ENCODE measurements around the gene MRPL58. TPM values are rescaled to one million over a fixed set of nuclear protein-coding genes. Genes with fewer than 3 reads are reported as not detected.

The MRPL58 gene
- total and polyA plus RNA-seq, 2 of the 8 experiments (the other 6 are each of a cell fraction or from before 2014, with no cell fraction given) = 43.6 to 49.1 TPM

DNA sequence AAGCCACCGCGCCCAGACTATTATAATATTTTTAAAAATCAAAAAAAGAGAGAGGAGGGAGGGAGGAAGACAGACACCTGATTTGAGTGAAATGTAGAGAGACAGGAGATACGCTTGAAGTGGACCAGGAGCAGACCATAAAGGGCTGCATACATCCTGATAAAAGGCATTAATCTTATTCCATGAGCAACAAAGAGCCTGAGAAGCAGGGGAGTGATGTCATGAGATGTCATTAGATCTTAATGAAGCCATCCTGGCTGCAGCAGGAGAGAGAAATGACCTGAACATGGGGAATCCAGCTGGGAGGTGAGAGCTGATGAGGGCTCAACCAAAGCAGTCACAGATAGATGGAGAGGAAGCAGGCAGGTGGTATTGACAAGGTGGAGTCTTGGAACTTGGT, 34.7 kb upstream of the MRPL58 start:
- Histone ChIP-seq H3K4ac (replicated peaks; ENCODE audit: insufficient read length, low read depth, low read length) (no peak overlapping the region), H3K4me3 (ENCODE audit: extremely low read depth in 1 of 4, insufficient read depth in 2 of 4, low read depth in 3 of 4, low read length in 4 of 4) (no peak overlapping the region), H3K23me2 (ENCODE audit: low read depth, low read length) (peaks cover 12% of the 10 kb centered on the region; the same call in 1 of the 2 replicates), H3K56ac (replicated peaks; ENCODE audit: insufficient read length, low read depth, low read length) (no peak overlapping the region), H4K91ac (replicated peaks; ENCODE audit: insufficient read length, low read length) (no peak overlapping the region), H4K20me1 (replicated peaks in 1 of 2; ENCODE audit: control insufficient read depth in 1 of 2, insufficient read depth in 2 of 2, low read length in 2 of 2) (no peaks in the 10 kb centered on the region), H2BK12ac (ENCODE audit: low read depth, low read length) (no peak overlapping the region), H3K14ac (ENCODE audit: insufficient read length) (no peak overlapping the region), H2AK5ac (ENCODE audit: low read depth, low read length) (no peak overlapping the region), H2BK5ac (ENCODE audit: low read depth, low read length) (no peak overlapping the region), H3K79me1 (ENCODE audit: low read depth, low read length) (no peaks in the 10 kb centered on the region; the same call in 1 of the 2 replicates), H3K9ac (replicated peaks in 1 of 4; ENCODE audit: extremely low read depth in 1 of 4, low read depth in 3 of 4, low read length in 3 of 4) (no peak overlapping the region), H2BK120ac (replicated peaks; ENCODE audit: low read depth, low read length) (no peak overlapping the region), H2BK15ac (ENCODE audit: low read length) (no peak overlapping the region), H3K27me3 (replicated peaks in 1 of 4; ENCODE audit: control insufficient read depth in 3 of 4, extremely low read depth in 1 of 4, insufficient read depth in 3 of 4, low read length in 3 of 4) (peaks cover 10 to 26% (median 23%) of the 10 kb centered on the region in 4 experiments), H2AFZ (ENCODE audit: low read length) (no peak overlapping the region), H3K4me1 (replicated peaks in 1 of 4; ENCODE audit: control insufficient read depth in 3 of 4, insufficient read depth in 4 of 4, low read length in 3 of 4) (peaks cover 4 to 8% (median 7%) of the 10 kb centered on the region in 4 experiments), H3K79me2 (ENCODE audit: control insufficient read depth in 1 of 2, insufficient read depth in 2 of 2, low read length in 2 of 2) (no peaks in the 10 kb centered on the region), H3K27ac (ENCODE audit: low read depth, low read length) (no peak overlapping the region), H3K9me3 (ENCODE audit: insufficient read depth in 2 of 2, low read depth in 1 of 2, low read length in 1 of 2) (no peaks in the 10 kb centered on the region), H3K23ac (ENCODE audit: insufficient read length) (no peak overlapping the region), H3K36me3 (ENCODE audit: control insufficient read depth in 2 of 4, insufficient read depth in 4 of 4, low read length in 3 of 4) (no peaks in the 10 kb centered on the region), H4K5ac (ENCODE audit: insufficient read length, low read depth, low read length) (no peak overlapping the region), H2BK20ac (ENCODE audit: low read length) (no peak overlapping the region), H3K18ac (ENCODE audit: extremely low read depth, low read length) (no peak overlapping the region), H4K8ac (ENCODE audit: extremely low read depth, insufficient read depth, low read length) (no peak overlapping the region), H3K4me2 (ENCODE audit: insufficient read depth in 1 of 2, low read depth in 2 of 2, low read length in 2 of 2) (no peak overlapping the region)
- POLR2A ChIA-PET (ENCODE audit: partially characterized antibody) = interaction anchor here (0.8 to 1.5 kb wide), 2 partner anchors 9 to 14 kb away, joined by 3 to 5 read pairs; partner anchors contain the start of gene CDR2L
- no peak for DNase-seq (ENCODE audit: low read depth in 1 of 2, low spot score in 2 of 2)
- no peak for FAIRE-seq
- CTCF ChIA-PET (ENCODE audit: partially characterized antibody) = interaction anchor here (0.6 to 5.8 kb wide), 5 partner anchors 11 to 26 kb away, joined by 3 to 30 read pairs (median 4); partner anchors contain the start of gene CDR2L
- 63% methylated on average over 1 of the region's 3 CpGs; no CpG with 5 or more reads in 1 of the 2 experiments for WGBS, 2 experiments (ENCODE audit: extremely low coverage in 1 of 2, insufficient coverage in 1 of 2, insufficient read length in 1 of 2, insufficient replicate concordance in 2 of 2, low coverage in 1 of 2, low lambda C conversion rate in 2 of 2, missing lambda C conversion rate in 1 of 2)
